Stimulated activated CD4-positive, alpha-beta T cell treated with anti-CD3 and anti-CD28 coated beads, Interleukin-1b, Interleukin-23, amount 100 ng/mL, for 48 hours (primary cell): Measurements from ENCODE around the gene GOLGA5.
"Not testable (repeated sequence)": the region's sequence is repeated elsewhere in the genome, so short reads cannot be mapped to it uniquely, and the experiment has no call there.

Source experiments
- DNase-seq: peaks from one replicate; pipeline ENCODE4 v3.0.0-alpha.2; 2020

GOLGA5 gene

GRCh38 chr14:92793709-92794546, at the start of gene GOLGA5:
TSS of gene GOLGA5 (plus strand) at chr14:92794305. CDS start at chr14:92797438, 3,133 bp downstream.
- peak; percentile 98 for DNase-seq

- DNase-seq, result no peak
Measured at GRCh38 chr14:92747701-92748258, 46.3 kb upstream of the GOLGA5 start.

- DNase-seq, result peak; percentile 88
Measured at GRCh38 chr14:92748259-92749016, 45.7 kb upstream of the GOLGA5 start, which contains the start of gene LGMN. TSS of gene LGMN (minus strand) at chr14:92748627. CDS start at chr14:92732786, 15,841 bp downstream.

- DNase-seq, result peak; percentile 45
Measured at GRCh38 chr14:92750222-92750728, 43.8 kb upstream of the GOLGA5 start.

GRCh38 chr14:92750994-92751400, 43.1 kb upstream of the GOLGA5 start:
- no peak for DNase-seq

- no peak for DNase-seq
Measured at GRCh38 chr14:92751819-92752218, 42.3 kb upstream of the GOLGA5 start.

GRCh38 chr14:92753250-92753649, 40.9 kb upstream of the GOLGA5 start:
- DNase-seq, result no peak

GRCh38 chr14:92754966-92755365, 39.1 kb upstream of the GOLGA5 start:
- no peak for DNase-seq

GRCh38 chr14:92755495-92755894, 38.6 kb upstream of the GOLGA5 start:
- no peak for DNase-seq

GRCh38 chr14:92756446-92756845, 37.7 kb upstream of the GOLGA5 start:
- no peak for DNase-seq

GRCh38 chr14:92759300-92759678, 34.8 kb upstream of the GOLGA5 start:
- DNase-seq, result peak; percentile 25

- DNase-seq, result peak; percentile 25
Measured at GRCh38 chr14:92759679-92760523, 34.2 kb upstream of the GOLGA5 start.

GRCh38 chr14:92760524-92760805, 33.6 kb upstream of the GOLGA5 start:
- no peak for DNase-seq

- not testable (repeated sequence) for DNase-seq
Measured at GRCh38 chr14:92763666-92764631, 30.2 kb upstream of the GOLGA5 start.

GRCh38 chr14:92768236-92768635, 25.9 kb upstream of the GOLGA5 start:
- peak; percentile 47 for DNase-seq

- no peak for DNase-seq
Measured at GRCh38 chr14:92768795-92769194, 25.3 kb upstream of the GOLGA5 start.

- DNase-seq, result no peak
Measured at GRCh38 chr14:92770484-92770883, 23.6 kb upstream of the GOLGA5 start.

- DNase-seq, result no peak
Measured at GRCh38 chr14:92774572-92774971, 19.5 kb upstream of the GOLGA5 start.

- DNase-seq, result peak; percentile 47
Measured at GRCh38 chr14:92775292-92775691, 18.8 kb upstream of the GOLGA5 start.

GRCh38 chr14:92778868-92779565, 15.1 kb upstream of the GOLGA5 start:
- DNase-seq, result not testable (repeated sequence)
